A549 (cell line): ENCODE measurements around the gene TSPAN4.

Source experiments
- CTCF ChIP-seq: fragments of >200 bp; sonication (Bioruptor Twin); formaldehyde crosslinking; IDR thresholded peaks from 3 replicates; pipeline ENCODE4 v1.5.1; 2016
- HDAC2 ChIP-seq: fragments of 200-600 bp; sonication (generic); IDR thresholded peaks from 2 replicates; pipeline ENCODE4 v1.6.1; 2016
- HOXB13 ChIP-seq: fragments of 250-450 bp; sonication (Bioruptor Pico); IDR thresholded peaks from 2 replicates; pipeline ENCODE4 v1.5.0; 2020; ENCODE audit warnings: low read depth, mild to moderate bottlenecking, moderate library complexity

- TF ChIP-seq HOXB13 (no peak), CTCF (no peak), HDAC2 (no peak)
Measured at GRCh38 chr11:905952-906351, 63.3 kb downstream of the TSPAN4 start.
